Activated T-cell treated with anti-CD3 and anti-CD28 coated beads, Interleukin-2, amount 50 U/mL, for 72 hours (primary cell): ENCODE results near the gene PLCH1. TPM values are rescaled to one million over a fixed set of nuclear protein-coding genes. Genes with fewer than 3 reads are reported as not detected.
"Not testable (repeated sequence)": the region's sequence is repeated elsewhere in the genome, so short reads cannot be mapped to it uniquely, and the experiment has no call there.

Experiments used
- ATAC-seq, 2 donors: fragments of 150-1000 bp; cut with Tn5 transposase; replicated peaks in 1 of 2; 2 replicates each; pipeline ENCODE4 v1.10.0; 2021; ENCODE audit warnings: moderate library complexity in 2 of 2, mild to moderate bottlenecking in 1 of 2
- DNase-seq, 2 donors: peaks; one replicate each; pipeline ENCODE4 v3.0.0; 2021 to 2022; ENCODE audit warnings: mixed read lengths in 1 of 2
- H3K27ac Mint-ChIP-seq: one replicate; pipeline ENCODE4 v1.8.0; 2022; ENCODE audit warnings: mild to moderate bottlenecking, moderate library complexity, mixed read lengths
- H3K27me3 Mint-ChIP-seq: one replicate; pipeline ENCODE4 v1.8.0; 2022; ENCODE audit warnings: low read depth, mixed read lengths
- H3K36me3 Mint-ChIP-seq, 2 donors: one replicate each; pipeline ENCODE4 v1.8.0; 2022; ENCODE audit warnings: mixed read lengths in 2 of 2, mild to moderate bottlenecking in 1 of 2; ENCODE audit not compliant: insufficient read depth in 2 of 2
- H3K4me1 Mint-ChIP-seq: one replicate; pipeline ENCODE4 v1.8.0; 2022; ENCODE audit warnings: low read depth, mixed read lengths
- H3K4me3 Mint-ChIP-seq, 2 donors: one replicate each; pipeline ENCODE4 v1.8.0; 2022; ENCODE audit warnings: mild to moderate bottlenecking in 2 of 2, mixed read lengths in 2 of 2, moderate library complexity in 2 of 2
- H3K9me3 Mint-ChIP-seq, 2 donors: one replicate each; pipeline ENCODE4 v1.8.0; 2022; ENCODE audit warnings: mixed read lengths in 2 of 2
- total RNA-seq, 2 donors: library from RNA; stranded (reverse); gene quantifications; one replicate each; pipeline ENCODE4 v1.2.3, GENCODE V29; 2022

Gene PLCH1
- total RNA-seq, 2 donors from 2014 or later, result 0.14 to 1.1 TPM

DNA sequence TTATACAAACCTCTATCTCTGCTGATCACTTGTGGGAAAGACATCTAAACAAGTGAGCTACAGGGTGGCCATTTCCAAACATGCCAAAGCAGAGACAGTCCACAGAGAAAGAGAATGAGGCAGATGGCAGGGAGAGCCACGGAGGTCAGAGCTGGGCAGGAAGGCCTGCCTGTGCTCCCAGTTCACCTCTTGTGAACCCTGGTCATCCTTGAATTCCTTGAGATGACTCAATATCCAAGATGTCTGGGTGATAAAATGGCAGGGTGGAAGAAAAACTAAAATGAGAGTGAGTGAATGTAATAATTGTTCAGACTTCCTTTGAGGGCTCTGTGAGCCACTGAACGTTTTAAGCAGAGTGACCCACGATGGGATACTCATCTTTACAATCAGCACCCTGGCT lies 104.8 kb downstream of the PLCH1 start:
- ATAC-seq (no peak), DNase-seq (no peak)
- H3K4me1 Mint-ChIP-seq, result no peaks in the 10 kb centered on the region
- H3K9me3 Mint-ChIP-seq, result no peaks in the 10 kb centered on the region
- no peak overlapping the region for H3K27ac Mint-ChIP-seq
- H3K36me3 Mint-ChIP-seq, result no peaks in the 10 kb centered on the region
- no peaks in the 10 kb centered on the region for H3K27me3 Mint-ChIP-seq
- no peak overlapping the region for H3K4me3 Mint-ChIP-seq

DNA sequence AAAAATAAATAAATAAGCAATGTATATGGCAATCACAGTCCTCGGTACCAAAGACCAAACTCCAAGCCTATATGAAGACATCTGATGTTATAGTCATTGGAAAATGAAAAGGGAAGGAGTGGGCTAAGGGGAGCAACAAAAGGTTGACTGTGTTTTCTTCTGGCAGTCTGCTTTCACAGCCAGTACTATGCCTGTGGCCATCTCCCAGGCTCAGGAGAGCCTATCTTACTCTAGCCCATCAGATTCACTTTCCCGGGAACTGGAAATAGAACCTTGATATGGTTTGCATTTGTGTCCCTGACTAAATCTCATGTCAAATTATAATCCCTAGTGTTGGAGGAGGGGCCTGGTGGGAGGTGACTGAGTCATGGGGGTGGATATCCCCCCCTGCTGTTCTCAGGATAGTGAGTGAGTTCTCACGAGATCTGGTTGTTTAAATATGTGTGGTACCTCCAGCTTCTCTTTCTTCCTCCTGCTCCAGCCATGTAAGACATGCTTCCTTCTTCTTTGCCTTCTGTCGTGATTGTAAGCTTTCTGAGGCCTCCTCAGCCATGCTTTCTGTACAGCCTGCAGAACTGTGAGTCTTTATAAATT lies 105.3 kb downstream of the PLCH1 start:
- H3K36me3 Mint-ChIP-seq, result no peaks in the 10 kb centered on the region
- no peak overlapping the region for H3K27ac Mint-ChIP-seq
- DNase-seq (no peak), ATAC-seq (no peak)
- no peaks in the 10 kb centered on the region for H3K9me3 Mint-ChIP-seq
- no peaks in the 10 kb centered on the region for H3K27me3 Mint-ChIP-seq
- no peak overlapping the region for H3K4me3 Mint-ChIP-seq
- H3K4me1 Mint-ChIP-seq, result no peaks in the 10 kb centered on the region

DNA sequence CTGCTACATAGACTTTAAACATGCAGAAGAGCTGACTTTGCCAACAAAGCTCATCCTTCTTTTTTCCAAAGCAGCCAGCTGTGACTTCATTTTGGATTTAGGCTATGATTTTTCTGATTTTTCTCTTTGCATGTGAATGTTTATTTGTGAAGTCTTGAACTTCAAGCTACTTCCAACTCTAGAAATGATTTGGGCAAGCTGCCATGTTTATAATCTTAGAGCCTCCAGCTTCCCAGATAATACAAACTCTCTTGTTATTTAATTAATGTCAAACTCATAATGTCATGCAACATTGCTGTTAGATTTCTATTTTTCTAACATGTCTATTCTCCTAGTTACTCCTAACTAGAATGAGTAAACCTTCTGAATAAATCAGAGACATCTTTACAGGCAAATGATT lies 106.4 kb downstream of the PLCH1 start:
- not testable (repeated sequence) for DNase-seq, H3K9me3 Mint-ChIP-seq, H3K36me3 Mint-ChIP-seq, H3K4me3 Mint-ChIP-seq, ATAC-seq, H3K4me1 Mint-ChIP-seq, H3K27me3 Mint-ChIP-seq, H3K27ac Mint-ChIP-seq

GRCh38 chr3:155637567-155637966 lies 107.3 kb downstream of the PLCH1 start:
- no peak overlapping the region for H3K4me3 Mint-ChIP-seq
- no peaks in the 10 kb centered on the region for H3K27me3 Mint-ChIP-seq

DNA sequence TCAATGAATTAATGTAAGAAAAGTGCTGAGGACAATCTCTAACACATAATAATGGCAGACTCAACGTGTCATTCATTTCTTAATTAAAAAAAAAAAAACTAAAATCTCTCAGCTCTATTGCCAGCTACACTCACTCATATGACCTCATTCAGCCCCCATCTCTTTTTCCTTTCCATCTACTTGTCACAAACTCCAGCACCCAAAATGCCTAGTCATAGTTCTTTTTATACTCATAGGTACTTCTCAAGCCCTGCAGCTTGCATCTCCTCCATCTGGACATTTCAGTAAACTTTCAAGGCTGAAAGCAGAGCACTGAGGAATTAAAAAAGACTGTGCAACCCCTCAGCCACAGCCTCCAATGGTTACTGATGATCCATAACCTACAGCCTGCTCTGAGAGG lies 109.8 kb downstream of the PLCH1 start:
- H3K4me3 Mint-ChIP-seq, result no peak overlapping the region
- no peaks in the 10 kb centered on the region for H3K9me3 Mint-ChIP-seq
- no peaks in the 10 kb centered on the region for H3K4me1 Mint-ChIP-seq
- H3K27ac Mint-ChIP-seq, result no peak overlapping the region
- DNase-seq, result no peak
- H3K36me3 Mint-ChIP-seq, result no peaks in the 10 kb centered on the region
- no peak for ATAC-seq
- no peaks in the 10 kb centered on the region for H3K27me3 Mint-ChIP-seq

More at GRCh38 chr3:155637567-155637966, 107.3 kb downstream of the PLCH1 start:
- no peaks in the 10 kb centered on the region for H3K4me1 Mint-ChIP-seq
- ATAC-seq (no peak), DNase-seq (no peak)
- no peak overlapping the region for H3K27ac Mint-ChIP-seq
- no peaks in the 10 kb centered on the region for H3K9me3 Mint-ChIP-seq
- no peaks in the 10 kb centered on the region for H3K36me3 Mint-ChIP-seq

- Mint-ChIP-seq H3K27ac (no peak overlapping the region), H3K4me1 (no peaks in the 10 kb centered on the region), H3K4me3 (no peak overlapping the region), H3K27me3 (no peaks in the 10 kb centered on the region), H3K36me3 (no peaks in the 10 kb centered on the region), H3K9me3 (no peaks in the 10 kb centered on the region)
- ATAC-seq, result no peak
- no peak for DNase-seq
These were observed 110.7 kb downstream of the PLCH1 start for GRCh38 chr3:155634121-155634719.

DNA sequence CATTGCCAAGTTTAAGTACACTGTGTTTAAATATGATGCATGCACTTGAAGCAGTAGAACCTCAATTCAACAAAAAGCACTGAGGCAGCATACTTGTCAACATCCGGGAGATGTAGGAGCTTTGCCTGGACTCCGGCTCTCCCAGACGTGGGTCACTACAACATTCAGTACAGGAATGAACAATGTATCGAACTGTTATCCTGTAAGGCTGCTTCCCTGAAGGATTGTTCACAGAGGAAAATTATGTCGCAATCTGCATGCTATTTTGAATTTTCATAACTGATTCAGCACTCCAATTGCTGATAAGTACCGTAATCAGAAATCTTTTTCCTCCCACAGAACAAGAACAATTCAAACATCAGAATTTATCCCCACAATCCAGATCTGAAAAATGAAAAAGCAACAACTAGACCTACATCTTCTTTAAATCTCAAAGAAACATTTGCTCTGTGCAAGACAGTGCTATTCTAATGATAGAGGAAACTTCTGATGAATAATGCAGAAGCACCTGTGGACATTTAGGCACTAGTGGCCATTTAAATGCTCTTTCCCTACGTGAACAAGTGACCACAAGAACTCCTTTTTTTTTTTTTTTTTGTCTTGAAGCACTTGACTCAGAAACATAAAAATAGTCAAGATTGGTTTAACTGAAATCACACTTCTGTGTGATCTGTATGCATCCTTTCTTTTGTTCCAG lies 113.4 kb downstream of the PLCH1 start:
- no peak for DNase-seq
- no peak for ATAC-seq
- H3K27ac Mint-ChIP-seq, result no peak overlapping the region
- H3K27me3 Mint-ChIP-seq, result no peaks in the 10 kb centered on the region
- no peak overlapping the region for H3K4me3 Mint-ChIP-seq
- no peaks in the 10 kb centered on the region for H3K36me3 Mint-ChIP-seq
- no peaks in the 10 kb centered on the region for H3K9me3 Mint-ChIP-seq
- H3K4me1 Mint-ChIP-seq, result no peaks in the 10 kb centered on the region

DNA sequence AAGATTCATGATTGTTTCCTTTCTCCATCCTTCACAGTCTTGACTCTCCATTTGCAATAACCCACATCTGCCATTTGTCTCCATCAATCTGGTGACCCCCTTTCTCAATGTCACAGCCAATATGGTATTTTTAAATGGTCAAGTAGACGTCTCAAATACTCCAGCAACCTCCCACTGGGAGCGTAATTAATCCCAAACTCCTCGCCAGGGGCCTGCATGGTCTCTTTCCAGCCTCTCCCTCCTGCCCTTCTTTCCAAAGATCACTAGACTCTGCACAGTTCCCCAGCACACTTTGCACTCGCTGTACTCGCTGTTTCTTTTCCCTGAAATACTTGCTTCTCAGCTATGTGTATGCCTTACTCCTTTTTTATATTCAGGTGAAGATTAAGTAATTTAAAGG lies 115.3 kb downstream of the PLCH1 start:
- ATAC-seq, result no peak
- no peak for DNase-seq
- H3K9me3 Mint-ChIP-seq, result peaks cover 0 to 2% of the 10 kb centered on the region in 2 donors
- H3K27ac Mint-ChIP-seq, result no peak overlapping the region
- H3K4me3 Mint-ChIP-seq, result no peak overlapping the region
- H3K4me1 Mint-ChIP-seq, result no peaks in the 10 kb centered on the region
- no peaks in the 10 kb centered on the region for H3K36me3 Mint-ChIP-seq
- H3K27me3 Mint-ChIP-seq, result no peaks in the 10 kb centered on the region

DNA sequence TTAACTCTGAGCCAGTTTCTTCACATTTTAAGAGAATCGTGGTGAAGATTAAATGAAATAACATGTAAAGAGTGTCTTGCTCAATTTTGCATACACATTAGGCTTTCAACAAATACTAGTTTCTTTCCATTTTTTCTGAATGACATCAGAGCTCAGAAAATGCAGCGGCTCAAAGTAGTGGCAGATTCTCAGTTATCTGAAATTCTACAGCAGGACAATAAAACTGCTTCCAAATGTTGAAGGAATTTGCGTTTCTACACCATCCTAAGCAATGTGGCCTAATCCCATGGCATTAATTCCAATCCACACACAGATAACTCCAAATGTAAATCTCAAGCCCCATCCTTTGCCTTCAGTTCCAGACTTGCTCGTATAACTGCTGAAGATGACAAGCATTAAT lies 115.8 kb downstream of the PLCH1 start:
- peaks cover 0 to 2% of the 10 kb centered on the region in 2 donors for H3K9me3 Mint-ChIP-seq
- H3K36me3 Mint-ChIP-seq, result no peaks in the 10 kb centered on the region
- H3K27me3 Mint-ChIP-seq, result no peaks in the 10 kb centered on the region
- ATAC-seq (no peak), DNase-seq (no peak)
- no peak overlapping the region for H3K27ac Mint-ChIP-seq
- H3K4me3 Mint-ChIP-seq, result no peak overlapping the region
- H3K4me1 Mint-ChIP-seq, result no peaks in the 10 kb centered on the region

DNA sequence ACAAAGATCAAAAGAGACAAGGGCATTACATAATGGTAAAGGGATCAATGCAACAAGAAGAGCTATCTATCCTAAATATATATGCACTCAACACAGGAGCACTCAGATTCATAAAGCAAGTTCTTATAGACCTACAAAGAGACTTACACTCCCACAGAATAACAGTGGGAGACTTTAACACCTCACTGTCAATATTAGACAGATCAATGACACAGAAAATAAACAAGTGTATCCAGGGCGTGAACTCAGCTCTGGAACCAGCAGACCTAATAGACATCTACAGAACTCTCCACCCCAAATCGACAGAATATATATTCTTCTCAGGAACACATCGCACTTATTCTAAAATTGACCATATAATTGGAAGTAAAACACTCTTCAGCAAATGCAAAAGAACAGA lies 122.2 kb downstream of the PLCH1 start:
- H3K27ac Mint-ChIP-seq, ATAC-seq, H3K27me3 Mint-ChIP-seq, DNase-seq, H3K4me1 Mint-ChIP-seq, H3K4me3 Mint-ChIP-seq, H3K36me3 Mint-ChIP-seq, H3K9me3 Mint-ChIP-seq: not testable (repeated sequence)

DNA sequence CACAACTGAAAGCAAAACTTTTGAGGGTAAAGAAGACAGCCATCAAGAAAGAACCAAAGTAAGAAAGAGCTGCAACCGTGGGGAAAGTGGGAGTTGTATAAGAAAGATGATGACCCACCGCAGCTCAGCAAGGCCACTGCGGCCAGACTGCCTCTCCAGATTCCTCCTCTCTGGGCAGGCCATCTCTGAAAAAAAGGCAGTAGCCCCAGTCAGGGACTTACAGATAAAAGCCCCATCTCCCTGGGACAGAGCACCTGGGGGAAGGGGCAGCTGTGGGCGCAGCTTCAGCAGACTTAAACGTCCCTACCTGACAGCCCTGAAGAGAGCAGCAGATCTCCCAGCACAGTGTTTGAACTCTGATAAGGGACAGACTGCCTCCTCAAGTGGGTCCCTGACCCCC lies 124.3 kb downstream of the PLCH1 start:
- H3K27me3 Mint-ChIP-seq, result not testable (repeated sequence)

GRCh38 chr3:155619118-155619915 lies 125.6 kb downstream of the PLCH1 start:
- Mint-ChIP-seq H3K4me3 (no peak overlapping the region), H3K27ac (no peak overlapping the region), H3K27me3 (no peaks in the 10 kb centered on the region), H3K4me1 (no peaks in the 10 kb centered on the region), H3K36me3 (peaks cover under 1 to 2% of the 10 kb centered on the region in 2 donors), H3K9me3 (peaks cover 6 to 8% of the 10 kb centered on the region in 2 donors)
- DNase-seq, result no peak
- no peak for ATAC-seq

More for the DNA sequence above, 124.3 kb downstream of the PLCH1 start:
- not testable (repeated sequence) for H3K4me3 Mint-ChIP-seq, DNase-seq, H3K27ac Mint-ChIP-seq, H3K4me1 Mint-ChIP-seq, H3K9me3 Mint-ChIP-seq, H3K36me3 Mint-ChIP-seq, ATAC-seq

- H3K9me3 Mint-ChIP-seq, result peaks cover 6 to 11% of the 10 kb centered on the region in 2 donors
These were observed 126.3 kb downstream of the PLCH1 start for GRCh38 chr3:155618543-155618942.

More at GRCh38 chr3:155618543-155618942, 126.3 kb downstream of the PLCH1 start:
- Mint-ChIP-seq H3K4me1 (no peaks in the 10 kb centered on the region), H3K27me3 (no peaks in the 10 kb centered on the region), H3K4me3 (no peak overlapping the region), H3K27ac (no peak overlapping the region), H3K36me3 (peaks cover 2% of the 10 kb centered on the region in 2 donors)
- ATAC-seq, result no peak
- DNase-seq, result no peak
